UCSD-AML1 (cell line): ENCODE results near the gene ZBP1.

Experiments used
- DNase-seq: peaks from one replicate; lab custom pipeline; 2025; ENCODE audit not compliant: unreplicated experiment; lab: John Stamatoyannopoulos, UW

The ZBP1 gene

DNA sequence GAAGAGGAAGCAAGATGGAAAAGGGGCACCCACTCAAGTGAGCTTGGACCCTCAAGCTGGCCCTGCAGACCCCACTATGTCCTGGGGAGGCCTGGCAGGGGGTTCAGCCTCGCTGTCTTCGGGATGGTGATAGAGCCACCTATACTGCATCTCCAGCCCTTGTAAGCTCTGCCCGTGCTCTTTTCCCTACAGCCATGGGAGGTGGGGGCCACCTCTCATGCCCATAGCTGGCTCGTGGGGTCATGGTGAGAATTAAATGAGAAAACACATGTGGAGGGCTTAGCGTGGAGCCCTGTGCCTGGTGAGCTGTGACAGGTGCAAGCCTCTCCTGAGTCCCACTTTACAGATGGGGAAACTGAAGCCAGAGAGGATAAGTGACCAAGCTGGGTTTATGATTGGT, 31.6 kb downstream of the ZBP1 start:
- DNase-seq: no peak

DNA sequence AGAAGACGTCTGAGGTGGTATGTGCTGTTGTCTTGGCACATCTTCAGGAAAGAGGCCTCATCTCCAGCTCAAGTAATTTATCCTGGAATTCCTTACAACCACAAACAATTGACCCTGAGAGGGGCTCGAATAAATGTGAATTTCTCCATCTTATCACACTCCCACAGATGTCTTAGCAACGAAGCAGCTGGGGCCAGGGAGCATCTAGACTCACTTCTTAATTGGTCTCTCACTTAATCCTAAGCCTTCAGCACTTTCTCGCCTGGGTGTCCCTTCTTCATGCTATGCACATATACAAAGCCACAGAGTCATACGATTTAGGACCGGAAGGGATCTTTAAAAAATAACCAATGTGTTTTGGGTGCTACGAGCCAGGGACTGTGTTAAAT, 32.2 kb downstream of the ZBP1 start:
- DNase-seq: no peak

GRCh38 chr20:57587278-57587988, 32.8 kb downstream of the ZBP1 start:
- DNase-seq: no peak

DNA sequence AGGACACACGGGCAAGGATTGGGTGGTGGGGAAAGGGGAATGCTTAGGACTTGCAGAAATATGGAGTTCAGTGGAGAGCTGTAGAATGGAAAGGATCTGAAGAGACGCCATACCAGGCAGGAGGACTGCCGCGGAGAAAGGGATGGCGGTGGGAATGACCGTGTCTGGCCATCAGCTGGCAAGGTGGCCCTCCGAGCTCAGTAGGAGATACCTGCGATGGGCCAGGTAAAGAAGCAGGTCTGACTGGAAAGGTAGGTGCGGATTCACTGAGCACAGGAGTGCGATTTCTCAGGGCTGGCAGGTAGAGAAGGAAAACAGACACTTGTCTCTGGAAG, 33.3 kb downstream of the ZBP1 start:
- no peak for DNase-seq

GRCh38 chr20:57586370-57586793, 33.8 kb downstream of the ZBP1 start:
- no peak for DNase-seq

DNA sequence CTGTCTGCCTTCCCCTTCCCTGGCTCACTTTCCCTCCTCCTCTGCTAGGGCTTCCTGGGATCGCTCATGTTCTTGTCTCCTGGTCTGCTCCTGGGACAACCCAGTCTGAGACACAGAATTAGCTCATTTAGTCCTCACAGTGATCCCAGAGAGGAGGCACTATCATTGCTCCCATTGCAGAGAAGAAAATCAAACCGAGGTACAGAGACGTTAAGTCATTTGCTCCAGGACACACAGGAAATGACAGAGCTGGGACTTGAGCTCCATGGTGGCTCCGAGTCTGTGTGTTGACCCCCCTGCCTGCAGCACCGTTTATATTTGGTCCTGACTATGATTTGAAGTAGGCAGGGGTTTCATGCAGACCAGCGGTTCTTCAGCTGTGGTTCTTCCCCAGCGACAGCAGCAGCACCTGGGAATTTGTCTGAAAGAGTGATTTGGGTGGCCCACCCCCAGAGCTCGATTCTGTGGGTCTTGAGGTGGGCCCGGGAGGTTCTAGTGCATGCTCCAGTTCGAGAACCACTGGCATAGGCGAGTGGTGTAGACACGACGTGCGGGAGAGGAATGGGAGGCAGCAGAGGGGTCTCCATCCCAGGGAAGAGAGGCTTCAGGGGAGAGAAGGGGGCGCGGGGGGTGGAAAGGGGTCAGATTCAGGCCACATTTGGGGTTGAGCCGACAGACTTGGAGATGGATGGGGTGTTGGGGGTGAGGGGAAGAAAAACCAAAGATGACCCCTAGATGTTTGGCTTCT, 34.6 kb downstream of the ZBP1 start:
- DNase-seq: no peak

GRCh38 chr20:57584768-57585461, 35.3 kb downstream of the ZBP1 start:
- DNase-seq: no peak

- DNase-seq: no peak
These were observed 36.7 kb downstream of the ZBP1 start for GRCh38 chr20:57583289-57584257.

GRCh38 chr20:57582432-57583288, 37.6 kb downstream of the ZBP1 start:
- DNase-seq: no peak

DNA sequence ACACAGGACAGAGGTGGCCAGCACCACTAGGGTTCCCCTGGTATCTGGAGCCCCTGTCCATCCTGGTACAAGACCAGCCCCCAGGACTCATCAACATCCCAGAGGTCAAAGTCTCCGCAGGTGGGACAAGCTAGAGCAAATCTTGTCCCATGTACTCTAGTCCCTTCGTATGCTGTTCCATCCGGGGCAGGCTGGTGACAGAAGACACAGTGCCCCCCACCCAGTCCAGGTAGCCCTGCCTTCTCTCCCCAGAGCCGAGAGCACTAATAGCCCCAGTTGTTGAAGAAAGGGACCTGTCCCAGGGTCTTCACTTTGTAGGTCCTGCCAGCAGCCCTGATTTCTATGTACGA, 38.2 kb downstream of the ZBP1 start:
- DNase-seq: no peak

- DNase-seq: no peak
These were observed 38.8 kb downstream of the ZBP1 start for GRCh38 chr20:57581202-57582028.

DNA sequence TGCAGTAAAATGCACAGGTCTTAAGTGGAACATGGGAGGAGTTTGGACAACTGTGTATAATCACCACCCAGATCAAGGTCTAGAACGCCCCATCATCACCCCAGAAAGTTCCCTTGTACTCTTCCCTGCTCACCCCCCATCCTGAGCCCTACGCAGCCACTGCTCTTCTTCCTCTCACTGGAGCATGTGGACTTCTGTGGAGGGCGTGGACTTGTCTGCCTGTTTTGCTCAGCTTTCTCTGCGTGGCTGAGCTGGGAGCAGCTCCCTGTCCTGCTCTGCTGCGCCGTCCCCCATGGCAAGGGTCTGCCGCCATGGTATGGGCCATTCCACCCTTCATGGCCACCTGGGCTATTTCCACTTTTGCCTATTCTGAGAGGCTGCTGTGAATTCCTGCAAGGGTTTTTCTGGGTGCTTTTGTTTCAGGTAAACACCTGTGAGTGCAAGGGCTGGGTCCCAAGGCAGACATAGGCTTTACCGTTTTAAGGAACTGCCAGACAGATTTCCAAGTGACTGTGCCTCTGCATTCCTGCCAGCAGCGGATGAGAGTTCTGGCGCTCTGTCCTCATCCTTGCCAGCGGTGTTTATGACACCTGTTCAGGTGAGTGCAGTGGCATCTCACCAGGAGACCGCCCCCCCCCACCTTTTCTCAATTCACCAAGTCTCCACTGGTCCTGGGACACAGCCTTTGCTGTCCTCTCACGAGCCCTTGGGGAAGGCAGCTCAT, 39.6 kb downstream of the ZBP1 start:
- DNase-seq: no peak

GRCh38 chr20:57579898-57580447, 40.3 kb downstream of the ZBP1 start:
- no peak for DNase-seq

- DNase-seq: no peak
These were observed 40.8 kb downstream of the ZBP1 start for GRCh38 chr20:57579331-57579897.

GRCh38 chr20:57578476-57579165, 41.6 kb downstream of the ZBP1 start:
- no peak for DNase-seq

GRCh38 chr20:57577679-57578475, 42.3 kb downstream of the ZBP1 start:
- no peak for DNase-seq
